Activated CD8-positive, alpha-beta memory T cell treated with anti-CD3 and anti-CD28 coated beads, Interleukin-2, amount 50 U/mL, for 1 hour (primary cell): ENCODE data around the gene EPX.

Experiments
- DNase-seq: peaks from one replicate; pipeline ENCODE4 v3.0.0-alpha.2; 2020; ENCODE audit errors: extremely low read depth

Gene EPX

DNA sequence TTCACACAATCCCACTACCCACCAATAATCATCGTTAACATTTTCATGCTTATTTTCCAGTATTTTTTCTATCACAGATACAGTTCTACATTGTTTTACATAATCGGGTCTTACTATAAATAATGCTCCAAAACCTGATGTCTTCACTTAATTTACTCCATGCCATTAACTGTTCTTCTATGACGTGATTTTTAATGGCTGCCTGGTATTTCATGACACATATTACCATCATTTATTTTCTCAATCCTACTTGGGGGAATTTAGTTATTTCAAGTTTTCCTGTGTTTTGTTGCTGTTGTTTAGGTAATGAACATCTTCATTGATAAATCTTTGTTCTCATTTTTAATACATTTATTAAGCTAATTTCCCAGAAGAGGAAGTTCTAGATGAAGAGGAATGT, 60.6 kb downstream of the EPX start:
- DNase-seq = no peak
